ENCODE results near the gene ZNF558. TPM values are rescaled to one million over a fixed set of nuclear protein-coding genes. Genes with fewer than 3 reads are reported as not detected.

Gene ZNF558
- total RNA-seq, 1 experiment from 2014 or later = 36.5 TPM

GRCh38 chr19:8827277-8827676, 4.8 kb downstream of the ZNF558 start:
- H3K4me3 ChIP-seq (ENCODE audit: low read length) = no peak overlapping the region
- no peaks in the 10 kb centered on the region for H4K20me1 ChIP-seq (ENCODE audit: low read length)
- peaks cover 8% of the 10 kb centered on the region; the same call in 1 of the 2 replicates for H3K36me3 ChIP-seq (ENCODE audit: low read depth, low read length)
- BruUV-seq (replicated peaks) = no TSS peak
- H3K4me2 ChIP-seq (ENCODE audit: low read length) = no peak overlapping the region
- H3K9me2 ChIP-seq (replicated peaks; ENCODE audit: low read length) = no peaks in the 10 kb centered on the region
- no peaks in the 10 kb centered on the region for H3K79me2 ChIP-seq (ENCODE audit: low read length)
- no peaks in the 10 kb centered on the region for H3K9me3 ChIP-seq (ENCODE audit: low read length)
- H3K4me1 ChIP-seq (ENCODE audit: insufficient read depth, low read length) = peaks cover 9% of the 10 kb centered on the region
- POLR2A ChIA-PET (ENCODE audit: unreplicated experiment) = no interaction called here
- H3K27me3 ChIP-seq (ENCODE audit: low read length) = no peaks in the 10 kb centered on the region
- ATAC-seq = no peak
- no peak overlapping the region for H3K9ac ChIP-seq (ENCODE audit: low read length)
- CTCF ChIA-PET = no interaction called here
- H3K27ac ChIP-seq (ENCODE audit: low read length) = no peak overlapping the region
- no peak overlapping the region for H2AFZ ChIP-seq (ENCODE audit: low read length)
- no peak for DNase-seq
- no peaks in the 10 kb centered on the region for H3F3A ChIP-seq (ENCODE audit: low read length, unreplicated experiment)
- intact Hi-C loops (cut with micrococcal nuclease) = no loop called here
- TF ChIP-seq EZH2 (IDR thresholded peaks at IDR 0.05; ENCODE audit: low read length, unreplicated experiment) = no peak
- no peak for TF ChIP-seq EZH2phosphoT487 (IDR thresholded peaks at IDR 0.05; ENCODE audit: borderline replicate concordance, low read length)
- no peak for TF ChIP-seq CTCF (conservative IDR thresholded peaks at IDR 0.05; ENCODE audit: low read depth, low read length)

GRCh38 chr19:8826371-8826770, 5.7 kb downstream of the ZNF558 start:
- no peaks in the 10 kb centered on the region for H3K9me3 ChIP-seq (ENCODE audit: low read length)
- H3K27me3 ChIP-seq (ENCODE audit: low read length) = no peaks in the 10 kb centered on the region
- H3F3A ChIP-seq (ENCODE audit: low read length, unreplicated experiment) = no peaks in the 10 kb centered on the region
- peaks cover 13% of the 10 kb centered on the region; the same call in 1 of the 2 replicates for H3K36me3 ChIP-seq (ENCODE audit: low read depth, low read length)
- intact Hi-C loops (cut with micrococcal nuclease) = no loop called here
- no TSS peak for BruUV-seq (replicated peaks)
- no peaks in the 10 kb centered on the region for H4K20me1 ChIP-seq (ENCODE audit: low read length)
- ChIA-PET POLR2A (ENCODE audit: unreplicated experiment) (no interaction called here), CTCF (no interaction called here)
- no peak overlapping the region for H3K27ac ChIP-seq (ENCODE audit: low read length)
- H2AFZ ChIP-seq (ENCODE audit: low read length) = no peak overlapping the region
- peaks cover 5% of the 10 kb centered on the region for H3K4me1 ChIP-seq (ENCODE audit: insufficient read depth, low read length)
- H3K4me3 ChIP-seq (ENCODE audit: low read length) = no peak overlapping the region
- TF ChIP-seq EZH2phosphoT487 (IDR thresholded peaks at IDR 0.05; ENCODE audit: borderline replicate concordance, low read length) = no peak
- TF ChIP-seq CTCF (conservative IDR thresholded peaks at IDR 0.05; ENCODE audit: low read depth, low read length) = peak; percentile 51
- no peaks in the 10 kb centered on the region for H3K79me2 ChIP-seq (ENCODE audit: low read length)
- no peak for ATAC-seq
- no peaks in the 10 kb centered on the region for H3K9me2 ChIP-seq (replicated peaks; ENCODE audit: low read length)
- no peak overlapping the region for H3K9ac ChIP-seq (ENCODE audit: low read length)
- peak; percentile 41 for DNase-seq
- H3K4me2 ChIP-seq (ENCODE audit: low read length) = no peak overlapping the region

GRCh38 chr19:8821748-8822241, 10.3 kb downstream of the ZNF558 start:
- no peak for TF ChIP-seq EZH2phosphoT487 (IDR thresholded peaks at IDR 0.05; ENCODE audit: borderline replicate concordance, low read length)
- TF ChIP-seq EZH2 (IDR thresholded peaks at IDR 0.05; ENCODE audit: low read length, unreplicated experiment) = no peak
- no peak for TF ChIP-seq CTCF (conservative IDR thresholded peaks at IDR 0.05; ENCODE audit: low read depth, low read length)
- Histone ChIP-seq H3F3A (ENCODE audit: low read length, unreplicated experiment) (no peaks in the 10 kb centered on the region), H4K20me1 (ENCODE audit: low read length) (no peaks in the 10 kb centered on the region), H2AFZ (ENCODE audit: low read length) (no peak overlapping the region), H3K9me2 (replicated peaks; ENCODE audit: low read length) (no peaks in the 10 kb centered on the region), H3K79me2 (ENCODE audit: low read length) (no peaks in the 10 kb centered on the region), H3K9ac (ENCODE audit: low read length) (no peak overlapping the region), H3K4me3 (ENCODE audit: low read length) (no peak overlapping the region), H3K27me3 (ENCODE audit: low read length) (no peaks in the 10 kb centered on the region), H3K4me2 (ENCODE audit: low read length) (no peak overlapping the region), H3K9me3 (ENCODE audit: low read length) (peaks cover 16% of the 10 kb centered on the region), H3K27ac (ENCODE audit: low read length) (no peak overlapping the region), H3K36me3 (ENCODE audit: low read depth, low read length) (peaks cover 54% of the 10 kb centered on the region), H3K4me1 (ENCODE audit: insufficient read depth, low read length) (no peaks in the 10 kb centered on the region)
- intact Hi-C loops (cut with micrococcal nuclease) = no loop called here
- POLR2A ChIA-PET (ENCODE audit: unreplicated experiment) = no interaction called here
- CTCF ChIA-PET = no interaction called here
- DNase-seq (no peak), ATAC-seq (no peak)
- no TSS peak for BruUV-seq (replicated peaks)
